Adipocyte (in vitro differentiated cells): Measurements from ENCODE around the gene CACNA1A.
"Not testable (repeated sequence)": the region's sequence is repeated elsewhere in the genome, so short reads cannot be mapped to it uniquely, and the experiment has no call there.

Experiments
- DNase-seq: peaks from one replicate; pipeline ENCODE4 v3.0.0-alpha.2; 2015; ENCODE audit warnings: low read depth
- H3K27me3 ChIP-seq: replicated peaks from 2 replicates; pipeline ENCODE4 v1.7.0; 2013; ENCODE audit warnings: mild to moderate bottlenecking, low read length, moderate library complexity; ENCODE audit not compliant: control insufficient read depth, insufficient read depth
- H3K36me3 ChIP-seq: 2 replicates; pipeline ENCODE4 v1.7.0; 2013; ENCODE audit warnings: low read length, mild to moderate bottlenecking, moderate library complexity; ENCODE audit not compliant: control insufficient read depth, insufficient read depth, severe bottlenecking
- H3K4me1 ChIP-seq: 2 replicates; pipeline ENCODE4 v1.7.0; 2013; ENCODE audit warnings: mild to moderate bottlenecking, low read length, moderate library complexity; ENCODE audit not compliant: control insufficient read depth, insufficient read depth
- H3K4me3 ChIP-seq: 2 replicates; pipeline ENCODE4 v1.7.0; 2013; ENCODE audit warnings: mild to moderate bottlenecking, low read length, moderate library complexity
- H3K9ac ChIP-seq: 2 replicates; pipeline ENCODE4 v1.7.0; 2013; ENCODE audit warnings: mild to moderate bottlenecking, low read length, moderate library complexity
- H3K9me3 ChIP-seq: 2 replicates; pipeline ENCODE4 v1.7.0; 2013; ENCODE audit warnings: mild to moderate bottlenecking, low read length, moderate library complexity; ENCODE audit not compliant: control insufficient read depth

Gene CACNA1A

DNA sequence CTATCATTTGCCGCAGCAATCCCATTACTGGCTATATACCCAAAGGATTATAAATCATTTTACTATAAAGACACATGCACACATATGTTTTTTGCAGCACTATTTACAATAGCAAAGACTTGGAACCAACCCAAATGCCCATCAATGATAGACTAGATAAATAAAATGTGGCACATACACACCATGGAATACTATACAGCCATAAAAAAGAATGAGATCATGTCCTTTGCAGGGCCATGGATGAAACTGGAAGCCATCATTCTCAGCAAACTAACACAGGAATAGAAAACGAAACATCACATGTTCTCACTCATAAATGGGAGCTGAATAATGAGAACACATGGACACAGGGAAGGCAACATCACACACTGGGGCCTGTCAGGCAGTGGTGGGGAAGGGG is 23.4 kb upstream of the CACNA1A start:
- H3K9me3 ChIP-seq, H3K4me3 ChIP-seq, H3K4me1 ChIP-seq, H3K36me3 ChIP-seq, DNase-seq, H3K9ac ChIP-seq, H3K27me3 ChIP-seq: not testable (repeated sequence)

GRCh38 chr19:13526552-13526951 is 20.3 kb upstream of the CACNA1A start:
- no peak overlapping the region for H3K4me3 ChIP-seq
- no peaks in the 10 kb centered on the region for H3K36me3 ChIP-seq
- no peak overlapping the region for H3K9ac ChIP-seq
- no peaks in the 10 kb centered on the region for H3K4me1 ChIP-seq
- no peaks in the 10 kb centered on the region for H3K27me3 ChIP-seq
- peaks cover 3% of the 10 kb centered on the region for H3K9me3 ChIP-seq
- no peak for DNase-seq

- H3K4me1 ChIP-seq: no peaks in the 10 kb centered on the region
- peaks cover 20% of the 10 kb centered on the region for H3K9me3 ChIP-seq
- no peak overlapping the region for H3K4me3 ChIP-seq
- no peaks in the 10 kb centered on the region for H3K27me3 ChIP-seq
- no peak overlapping the region for H3K9ac ChIP-seq
- no peak for DNase-seq
- no peaks in the 10 kb centered on the region for H3K36me3 ChIP-seq
Measured at GRCh38 chr19:13521066-13521465, 14.8 kb upstream of the CACNA1A start.

DNA sequence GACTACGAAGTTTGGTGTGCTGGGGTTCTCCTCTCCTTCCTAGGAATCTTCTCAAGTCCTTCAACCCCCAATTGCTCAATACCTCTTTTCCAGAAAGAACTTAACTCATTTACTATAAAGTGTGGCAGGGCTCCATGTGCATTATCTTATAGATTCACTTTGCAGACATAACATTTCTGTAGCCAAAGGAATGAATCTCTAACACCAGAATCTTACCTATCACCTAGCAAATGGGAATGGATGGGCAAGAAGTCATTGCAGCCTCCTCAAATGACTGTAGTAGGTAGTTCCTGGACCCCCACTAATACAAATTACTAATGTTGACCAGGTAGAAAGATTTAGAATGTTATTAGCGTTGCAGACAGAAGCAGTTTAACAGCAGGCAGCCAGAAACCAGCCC is 5.7 kb upstream of the CACNA1A start:
- Histone ChIP-seq H3K9me3 (peaks cover 3% of the 10 kb centered on the region), H3K27me3 (peaks cover 20% of the 10 kb centered on the region), H3K4me3 (no peak overlapping the region), H3K9ac (no peak overlapping the region), H3K4me1 (peaks cover 3% of the 10 kb centered on the region), H3K36me3 (no peaks in the 10 kb centered on the region)
- no peak for DNase-seq

DNA sequence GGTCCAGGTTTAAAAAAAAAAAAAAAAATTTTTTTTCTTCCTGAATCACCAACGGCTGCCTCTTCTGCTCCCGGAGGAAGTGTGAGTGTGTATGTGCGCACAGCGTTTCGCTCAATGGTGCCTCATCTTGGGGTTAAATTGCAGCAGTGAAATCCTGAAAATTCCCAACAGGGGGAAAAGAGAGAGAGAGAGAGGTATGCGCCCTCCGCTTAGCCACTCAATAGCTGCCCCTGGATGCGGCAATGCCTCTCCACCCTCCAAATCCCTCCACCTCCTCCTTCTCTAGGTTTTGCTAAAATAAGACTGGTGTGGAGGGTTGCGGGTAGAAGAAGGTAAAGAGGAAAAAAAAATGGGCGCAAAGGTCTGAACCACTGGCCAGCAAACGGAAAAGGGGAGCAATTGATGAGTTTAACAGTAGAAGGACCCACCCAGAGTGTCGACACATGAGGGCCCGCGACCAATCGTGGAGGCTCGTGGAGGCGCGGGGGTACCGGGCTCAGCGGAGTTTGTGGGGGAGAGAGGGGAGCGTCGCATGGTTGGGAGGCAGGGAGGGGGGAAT is 853 bp upstream of the CACNA1A start:
- Histone ChIP-seq H3K27me3 (peaks cover 17% of the 10 kb centered on the region), H3K4me1 (peaks cover 13% of the 10 kb centered on the region), H3K9me3 (peaks cover 3% of the 10 kb centered on the region), H3K9ac (peak overlapping the region; percentile 78), H3K4me3 (peak overlapping the region; percentile 85), H3K36me3 (no peaks in the 10 kb centered on the region)
- peak; percentile 4 for DNase-seq

DNA sequence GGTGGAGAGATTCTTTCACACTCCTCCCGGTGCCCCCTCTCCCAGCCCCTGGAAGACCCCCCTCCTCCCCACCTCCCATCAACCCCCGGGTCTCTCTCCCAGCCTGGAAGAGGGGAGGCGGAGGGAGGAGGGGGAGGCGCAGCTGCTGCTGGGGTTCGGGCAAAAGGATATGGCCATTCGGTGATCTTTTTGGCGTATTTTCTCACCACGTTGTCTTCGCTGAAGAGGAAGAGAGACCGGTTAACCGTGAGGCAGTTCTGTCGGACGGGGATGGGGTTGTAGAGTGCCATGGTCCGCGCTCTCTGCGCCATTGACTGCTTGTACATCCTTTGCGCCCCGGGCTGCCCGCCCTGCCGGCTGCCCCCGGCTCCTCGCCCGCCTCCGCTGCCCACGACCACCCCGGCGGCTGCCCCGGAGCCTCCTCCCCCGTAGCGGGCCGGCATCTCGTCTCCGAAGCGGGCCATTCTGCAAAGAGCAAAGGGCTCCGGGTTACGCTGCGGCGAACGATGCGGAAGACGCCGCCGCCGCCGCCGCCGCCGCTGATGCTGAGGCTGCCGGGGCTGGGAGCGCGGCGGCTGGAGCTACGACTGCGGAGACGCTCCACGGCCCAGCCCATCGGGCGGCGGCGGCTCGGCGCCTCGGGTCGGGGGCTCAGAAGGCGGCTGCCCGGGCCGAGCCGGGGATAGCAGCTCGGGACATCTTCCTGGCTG is 363 bp downstream of the CACNA1A start:
- DNase-seq: peak; percentile 51
- Histone ChIP-seq H3K9me3 (peaks cover 3% of the 10 kb centered on the region), H3K36me3 (no peaks in the 10 kb centered on the region), H3K9ac (peak overlapping the region; percentile 80), H3K4me3 (peak overlapping the region; percentile 85), H3K27me3 (peaks cover 9% of the 10 kb centered on the region), H3K4me1 (peaks cover 13% of the 10 kb centered on the region)

GRCh38 chr19:13505164-13505695 is 1.0 kb downstream of the CACNA1A start:
- no peak for DNase-seq
- Histone ChIP-seq H3K9me3 (peaks cover 3% of the 10 kb centered on the region), H3K27me3 (peaks cover 9% of the 10 kb centered on the region), H3K9ac (peak overlapping the region; percentile 34), H3K36me3 (no peaks in the 10 kb centered on the region), H3K4me3 (peak overlapping the region; percentile 85), H3K4me1 (peaks cover 13% of the 10 kb centered on the region)

DNA sequence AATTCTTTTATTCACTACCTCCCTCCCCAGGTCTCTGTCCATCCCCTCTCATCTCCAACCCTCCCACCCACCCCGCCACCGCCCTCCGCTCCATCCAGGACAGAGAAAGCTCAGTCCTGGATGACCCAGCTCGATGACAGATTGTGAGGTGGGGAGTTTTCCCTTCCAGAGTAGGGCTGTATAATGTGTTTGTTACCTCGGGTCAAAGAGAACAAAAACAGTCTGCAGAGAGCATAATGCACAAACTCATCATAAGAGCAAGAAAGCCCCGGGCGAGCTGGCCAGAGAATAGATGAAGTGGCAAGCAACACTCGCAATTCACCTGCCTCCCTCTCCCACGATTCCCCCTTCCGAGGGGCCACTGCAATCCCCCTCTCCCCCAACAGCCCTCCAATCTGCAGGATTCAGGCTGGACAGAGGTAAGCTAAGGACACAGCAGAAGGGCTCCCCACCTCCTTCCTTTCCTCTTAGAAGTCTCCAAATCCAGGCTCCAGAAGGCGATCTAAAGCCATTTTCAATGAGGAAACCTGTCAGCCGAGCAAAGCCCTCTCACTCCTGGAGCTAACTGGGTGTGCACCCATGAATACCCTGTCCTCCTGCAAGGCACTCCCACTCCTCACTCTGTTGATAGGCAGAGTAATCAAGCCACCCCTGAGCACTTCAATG is 2.6 kb downstream of the CACNA1A start:
- H3K36me3 ChIP-seq: no peaks in the 10 kb centered on the region
- H3K4me1 ChIP-seq: peaks cover 13% of the 10 kb centered on the region
- H3K9me3 ChIP-seq: no peaks in the 10 kb centered on the region
- H3K9ac ChIP-seq: no peak overlapping the region
- no peak overlapping the region for H3K4me3 ChIP-seq
- peaks cover under 1% of the 10 kb centered on the region for H3K27me3 ChIP-seq
- no peak for DNase-seq

DNA sequence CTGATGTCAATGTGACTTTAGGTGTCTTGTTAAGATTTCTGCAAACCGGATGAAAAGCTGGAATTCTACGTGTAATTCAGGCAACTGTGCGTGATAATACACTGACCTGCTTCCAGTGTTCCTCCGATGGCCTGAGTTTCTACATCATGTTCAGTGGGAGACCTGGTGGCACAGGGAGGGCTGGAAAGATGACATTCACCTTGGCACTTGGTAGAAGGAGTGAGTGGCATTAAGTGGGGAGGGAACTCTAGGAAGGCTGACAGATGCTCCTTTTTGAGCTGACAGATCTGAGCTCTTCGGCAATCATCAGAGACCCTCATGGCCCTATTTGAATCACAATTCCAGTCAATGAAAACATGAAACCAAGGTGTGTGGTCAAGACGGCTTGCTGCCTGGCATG is 4.0 kb downstream of the CACNA1A start:
- Histone ChIP-seq H3K9me3 (no peaks in the 10 kb centered on the region), H3K4me3 (no peak overlapping the region)

GRCh38 chr19:13499692-13500091 is 6.6 kb downstream of the CACNA1A start:
- no peak for DNase-seq
- H3K9ac ChIP-seq: no peak overlapping the region
- H3K27me3 ChIP-seq: no peaks in the 10 kb centered on the region
- no peak overlapping the region for H3K4me3 ChIP-seq
- H3K9me3 ChIP-seq: no peaks in the 10 kb centered on the region
- H3K4me1 ChIP-seq: peaks cover 10% of the 10 kb centered on the region
- no peaks in the 10 kb centered on the region for H3K36me3 ChIP-seq

More for the DNA sequence above, 4.0 kb downstream of the CACNA1A start:
- Histone ChIP-seq H3K27me3 (no peaks in the 10 kb centered on the region), H3K4me1 (peaks cover 13% of the 10 kb centered on the region), H3K9ac (no peak overlapping the region), H3K36me3 (no peaks in the 10 kb centered on the region)
- no peak for DNase-seq

DNA sequence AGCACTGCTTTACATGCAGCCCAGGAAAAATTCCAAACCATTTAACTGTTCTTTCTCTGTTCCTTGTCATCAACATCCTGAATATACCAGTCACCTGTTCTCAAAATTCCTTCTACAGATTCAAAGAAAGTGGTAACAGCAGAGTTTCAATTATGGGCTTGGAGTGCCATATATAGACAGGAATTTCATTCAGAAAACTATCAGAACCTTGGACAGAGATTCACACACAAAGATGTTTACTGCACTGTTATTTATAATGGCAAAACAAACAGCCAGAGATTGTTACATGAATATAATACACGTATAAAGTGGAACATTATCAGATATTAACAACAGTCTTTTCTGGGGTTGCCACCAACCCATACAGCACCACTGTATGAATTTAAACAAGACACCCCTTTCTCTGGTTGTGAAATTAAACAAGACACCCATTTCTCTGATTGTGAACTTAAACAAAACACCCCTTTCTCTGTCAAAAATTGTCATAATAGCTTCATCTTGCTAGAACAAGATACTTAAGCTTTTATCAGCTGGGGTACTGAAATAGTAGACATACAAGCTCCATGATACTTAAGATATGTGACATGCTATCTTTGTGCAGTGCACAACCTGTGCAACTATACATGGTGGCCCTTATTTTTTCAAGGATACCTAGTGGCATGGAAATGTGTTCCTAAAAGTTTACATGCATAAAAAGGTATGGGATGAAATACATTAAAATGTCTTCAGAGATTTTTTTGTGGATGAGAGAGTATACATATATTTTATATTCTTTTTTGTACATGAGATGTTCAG is 12.6 kb downstream of the CACNA1A start:
- DNase-seq: peak; percentile 19
- Histone ChIP-seq H3K27me3 (no peaks in the 10 kb centered on the region), H3K36me3 (no peaks in the 10 kb centered on the region), H3K4me1 (peaks cover 22% of the 10 kb centered on the region), H3K4me3 (no peak overlapping the region), H3K9ac (no peak overlapping the region), H3K9me3 (no peaks in the 10 kb centered on the region)
